Endometrial microvascular endothelial cells (primary cell): ENCODE results near the gene EEF1AKMT3. TPM values are rescaled to one million over a fixed set of nuclear protein-coding genes. Genes with fewer than 3 reads are reported as not detected.
"Not testable (repeated sequence)": the region's sequence is repeated elsewhere in the genome, so short reads cannot be mapped to it uniquely, and the experiment has no call there.

Experiments
- in situ Hi-C: cut with HindIII; loops from 2 replicates; pipeline ENCODE4 v1.10.0; 2017; ENCODE audit warnings: low sequenced_read_pairs, low pct_unique_long_range_greater_than_20kb; ENCODE audit errors: inconsistent ontology term
- total RNA-seq: library from RNA; depleted of rRNA; stranded (reverse); fragments of >200 nt; gene quantifications from one replicate; pipeline ENCODE4 v1.2.3, GENCODE V29; 2015; ENCODE audit errors: inconsistent ontology term

Gene EEF1AKMT3
- total RNA-seq, 1 donor from 2014 or later: 11.7 TPM

- in situ Hi-C loops: no loop called here
These were observed 35.9 kb downstream of the EEF1AKMT3 start for GRCh38 chr12:57808351-57808750.

- in situ Hi-C loops: no loop called here
These were observed 37.0 kb downstream of the EEF1AKMT3 start for GRCh38 chr12:57809425-57809824.

GRCh38 chr12:57810450-57810849, 38.0 kb downstream of the EEF1AKMT3 start:
- in situ Hi-C loops: no loop called here

GRCh38 chr12:57811028-57811755, 38.8 kb downstream of the EEF1AKMT3 start:
- in situ Hi-C loops: no loop called here

GRCh38 chr12:57813111-57813970, 40.9 kb downstream of the EEF1AKMT3 start:
- in situ Hi-C loops: no loop called here

- in situ Hi-C loops: no loop called here
These were observed 41.8 kb downstream of the EEF1AKMT3 start for GRCh38 chr12:57813971-57814772.

- in situ Hi-C loops: no loop called here
These were observed 43.0 kb downstream of the EEF1AKMT3 start for GRCh38 chr12:57815177-57816000.

- in situ Hi-C loops: no loop called here
These were observed 43.8 kb downstream of the EEF1AKMT3 start for GRCh38 chr12:57816001-57816854.

- in situ Hi-C loops: no loop called here
These were observed 44.4 kb downstream of the EEF1AKMT3 start for GRCh38 chr12:57816855-57817151.

GRCh38 chr12:57817261-57817989, 45.0 kb downstream of the EEF1AKMT3 start:
- in situ Hi-C loops: no loop called here

- in situ Hi-C loops: not testable (repeated sequence)
These were observed 45.5 kb downstream of the EEF1AKMT3 start for GRCh38 chr12:57817990-57818331.

GRCh38 chr12:57820119-57820518, 47.7 kb downstream of the EEF1AKMT3 start:
- in situ Hi-C loops: not testable (repeated sequence)

- in situ Hi-C loops: not testable (repeated sequence)
These were observed 48.6 kb downstream of the EEF1AKMT3 start for GRCh38 chr12:57821015-57821414.

GRCh38 chr12:57821474-57822214, 49.2 kb downstream of the EEF1AKMT3 start:
- in situ Hi-C loops: no loop called here

- in situ Hi-C loops: no loop called here
These were observed 50.1 kb downstream of the EEF1AKMT3 start for GRCh38 chr12:57822392-57823130.
